HEK293 (cell line): ENCODE data around the gene MRTFA.

Experiments used
- CTCF ChIA-PET: fragments of 350-600 bp; formaldehyde crosslinking; extraction: SDS; loops from one replicate; lab custom pipeline; 2021; ENCODE audit warnings: antibody characterized with exemption; lab: Yijun Ruan, JAX
- POLR2A ChIA-PET: fragments of 300-600 bp; formaldehyde crosslinking; extraction: SDS; loops from one replicate; lab custom pipeline; 2020; ENCODE audit warnings: antibody characterized with exemption, inconsistent platforms; lab: Yijun Ruan, JAX
- H3K27ac ChIP-seq: fragments of 200-500 bp; sonication (Bioruptor generic); 2 replicates; pipeline ENCODE4 v1.5.1; 2014; ENCODE audit warnings: low read depth, low read length, control low read depth, inconsistent platforms; ENCODE audit errors: extremely low read depth
- H3K36me3 ChIP-seq, 2 experiments: fragments of 200-500 bp in 1 of 2; sonication (Bioruptor generic) in 1 of 2; 1 replicate in 1 of 2; 2 replicates in 1 of 2; pipeline ENCODE4 v1.5.1; 2014 to 2017; ENCODE audit warnings: inconsistent platforms in 2 of 2, low read length in 2 of 2; ENCODE audit not compliant: control insufficient read depth in 2 of 2, insufficient read depth in 1 of 2
- H3K4me1 ChIP-seq: fragments of 200-500 bp; sonication (Bioruptor generic); 2 replicates; pipeline ENCODE4 v1.5.1; 2014; ENCODE audit warnings: mild to moderate bottlenecking, low read length, inconsistent platforms; ENCODE audit not compliant: control insufficient read depth, insufficient read depth
- H3K4me3 ChIP-seq: 2 replicates; pipeline ENCODE4 v1.5.1; 2011; ENCODE audit warnings: low read depth, mild to moderate bottlenecking, control low read depth, low read length, moderate library complexity
- H3K9me3 ChIP-seq: fragments of 200-500 bp; sonication (Bioruptor generic); 2 replicates; pipeline ENCODE4 v1.5.1; 2014; ENCODE audit warnings: low read depth, low read length, inconsistent platforms; ENCODE audit not compliant: control insufficient read depth, insufficient read depth
- EGR2 ChIP-seq: fragments of 450-650 bp; formaldehyde crosslinking; IDR thresholded peaks from 2 replicates; pipeline ENCODE4 v1.5.1; 2016; ENCODE audit warnings: low read depth, missing biosample characterization, missing genetic modification characterization
- GLI2 ChIP-seq: fragments of 450-650 bp; formaldehyde crosslinking; IDR thresholded peaks from 2 replicates; pipeline ENCODE4; 2017; ENCODE audit warnings: missing biosample characterization, missing genetic modification characterization, low read depth, borderline replicate concordance
- GLIS1 ChIP-seq: fragments of 450-650 bp; formaldehyde crosslinking; IDR thresholded peaks from 2 replicates; pipeline ENCODE4 v1.5.1; 2016; ENCODE audit warnings: missing biosample characterization, missing genetic modification characterization
- PRDM4 ChIP-seq: fragments of 450-650 bp; formaldehyde crosslinking; IDR thresholded peaks from 2 replicates; pipeline ENCODE4 v1.5.1; 2017; ENCODE audit warnings: missing biosample characterization, missing genetic modification characterization
- TSHZ1 ChIP-seq: fragments of 450-650 bp; formaldehyde crosslinking; IDR thresholded peaks from 2 replicates; pipeline ENCODE4 v1.5.1; 2016; ENCODE audit warnings: missing biosample characterization, missing genetic modification characterization, borderline replicate concordance
- YY2 ChIP-seq: fragments of 450-650 bp; formaldehyde crosslinking; IDR thresholded peaks from 2 replicates; pipeline ENCODE4 v1.5.1; 2016; ENCODE audit warnings: missing biosample characterization, missing genetic modification characterization
- ZBTB17 ChIP-seq: fragments of 450-650 bp; formaldehyde crosslinking; IDR thresholded peaks from 2 replicates; pipeline ENCODE4 v1.5.1; 2016; ENCODE audit warnings: missing biosample characterization, missing genetic modification characterization
- ZBTB48 ChIP-seq: fragments of 450-650 bp; formaldehyde crosslinking; IDR thresholded peaks from 2 replicates; pipeline ENCODE4 v1.5.1; 2016; ENCODE audit warnings: missing biosample characterization, missing genetic modification characterization
- ZBTB8A ChIP-seq: fragments of 450-650 bp; formaldehyde crosslinking; IDR thresholded peaks from 2 replicates; pipeline ENCODE4 v1.5.1; 2016; ENCODE audit warnings: missing biosample characterization, missing genetic modification characterization
- ZFHX2 ChIP-seq: fragments of 450-650 bp; formaldehyde crosslinking; conservative IDR thresholded peaks from 2 replicates; pipeline ENCODE4 v1.5.1; 2016; ENCODE audit warnings: missing biosample characterization, missing genetic modification characterization
- ZFP3 ChIP-seq: fragments of 450-650 bp; formaldehyde crosslinking; IDR thresholded peaks from 2 replicates; pipeline ENCODE4 v1.5.1; 2016; ENCODE audit warnings: low read depth, missing biosample characterization, missing genetic modification characterization
- ZIC2 ChIP-seq: fragments of 450-650 bp; formaldehyde crosslinking; IDR thresholded peaks from 2 replicates; pipeline ENCODE4 v1.5.1; 2016; ENCODE audit warnings: missing biosample characterization, missing genetic modification characterization
- ZNF121 ChIP-seq: fragments of 450-650 bp; formaldehyde crosslinking; IDR thresholded peaks from 2 replicates; pipeline ENCODE4 v1.5.1; 2016; ENCODE audit warnings: missing biosample characterization, missing genetic modification characterization
- ZNF600 ChIP-seq: fragments of 450-650 bp; formaldehyde crosslinking; IDR thresholded peaks from 2 replicates; pipeline ENCODE4 v1.5.1; 2016; ENCODE audit warnings: missing biosample characterization, missing genetic modification characterization
- ZNF629 ChIP-seq: fragments of 450-650 bp; formaldehyde crosslinking; IDR thresholded peaks from 2 replicates; pipeline ENCODE4 v1.5.1; 2017; ENCODE audit warnings: missing biosample characterization, missing genetic modification characterization
- ZNF664 ChIP-seq: fragments of 450-650 bp; formaldehyde crosslinking; IDR thresholded peaks from 2 replicates; pipeline ENCODE4 v1.5.1; 2016; ENCODE audit warnings: missing biosample characterization, missing genetic modification characterization
- ZNF747 ChIP-seq: fragments of 450-650 bp; formaldehyde crosslinking; IDR thresholded peaks from 2 replicates; pipeline ENCODE4 v1.5.1; 2016; ENCODE audit warnings: missing biosample characterization, missing genetic modification characterization

The MRTFA gene

GRCh38 chr22:40388231-40388630 is 248.3 kb downstream of the MRTFA start:
- peaks cover 0 to 7% of the 10 kb centered on the region in 2 experiments; a peak in 1 of 3 replicates for H3K36me3 ChIP-seq

GRCh38 chr22:40387746-40388145 is 248.8 kb downstream of the MRTFA start:
- Histone ChIP-seq H3K27ac (no peak overlapping the region), H3K36me3 (peaks cover 0 to 7% of the 10 kb centered on the region in 2 experiments; a peak in 1 of 3 replicates), H3K4me1 (no peaks in the 10 kb centered on the region), H3K4me3 (no peak overlapping the region), H3K9me3 (no peaks in the 10 kb centered on the region)
- ChIA-PET POLR2A (interaction anchor here (1.4 kb wide), 1 partner anchor 18 kb away, joined by 3 read pairs; the partner anchor contains the start of gene SGSM3), CTCF (interaction anchor here (1.3 kb wide), 2 partner anchors 12 to 49 kb away, joined by 3 read pairs; no protein-coding TSS in a partner anchor)
- TF ChIP-seq ZIC2 (tag by site-specific recombination) (no peak), EGR2 (tag by site-specific recombination) (no peak)

More at GRCh38 chr22:40388231-40388630, 248.3 kb downstream of the MRTFA start:
- ChIA-PET CTCF (interaction anchor here (1.3 kb wide), 2 partner anchors 12 to 48 kb away, joined by 3 read pairs; no protein-coding TSS in a partner anchor), POLR2A (interaction anchor here (1.4 kb wide), 1 partner anchor 18 kb away, joined by 3 read pairs; the partner anchor contains the start of gene SGSM3)
- TF ChIP-seq ZNF121 = no peak
- no peak for TF ChIP-seq YY2 (tag by site-specific recombination)
- TF ChIP-seq ZFP3 (tag by site-specific recombination) = no peak
- no peak for TF ChIP-seq ZFHX2 (tag by site-specific recombination)
- no peak for TF ChIP-seq ZNF747 (tag by site-specific recombination)
- TF ChIP-seq ZNF664 (tag by site-specific recombination) = no peak
- TF ChIP-seq ZNF629 (tag by site-specific recombination) = no peak
- no peak for TF ChIP-seq GLIS1
- no peak for TF ChIP-seq ZBTB8A
- no peak for TF ChIP-seq ZNF600 (tag by site-specific recombination)
- TF ChIP-seq ZBTB48 (tag by site-specific recombination) = no peak
- TF ChIP-seq GLI2 (tag by site-specific recombination) = no peak
- no peak for TF ChIP-seq PRDM4 (tag by site-specific recombination)
- TF ChIP-seq ZBTB17 (tag by site-specific recombination) = no peak
- TF ChIP-seq TSHZ1 (tag by site-specific recombination) = no peak
- TF ChIP-seq, all 188 proteins: peak for 0
- Histone ChIP-seq H3K27ac (no peak overlapping the region), H3K9me3 (no peaks in the 10 kb centered on the region), H3K4me1 (no peaks in the 10 kb centered on the region), H3K4me3 (no peak overlapping the region)
